HepG2 (cell line): ENCODE measurements around the gene NDOR1. TPM values are rescaled to one million over a fixed set of nuclear protein-coding genes. Genes with fewer than 3 reads are reported as not detected.
A peak's percentile ranks its signal among the peaks of the same experiment; 100 is the strongest.

Experiments
- AKAP8 ChIP-seq: sonication (generic); formaldehyde crosslinking; IDR thresholded peaks from 2 replicates; pipeline ENCODE4 v1.5.1; 2020; ENCODE audit warnings: mild to moderate bottlenecking, missing genetic modification reagents
- FOXC1 ChIP-seq: sonication (generic); formaldehyde crosslinking; IDR thresholded peaks from 2 replicates; pipeline ENCODE4 v1.8.0; 2022; ENCODE audit warnings: mild to moderate bottlenecking, missing genetic modification reagents, borderline replicate concordance
- HMG20B ChIP-seq: conservative IDR thresholded peaks from 2 replicates; pipeline ENCODE4 v1.6.1; 2016; ENCODE audit warnings: missing genetic modification reagents, missing compliant biosample characterization
- MNT ChIP-seq: fragments of 450-650 bp; IDR thresholded peaks from 2 replicates; pipeline ENCODE4 v1.6.1; 2016
- MTF2 ChIP-seq: sonication (generic); formaldehyde crosslinking; IDR thresholded peaks from 2 replicates; pipeline ENCODE4 v1.5.0; 2020; ENCODE audit warnings: missing genetic modification reagents, borderline replicate concordance
- THAP11 ChIP-seq: IDR thresholded peaks from 2 replicates; pipeline ENCODE4 v1.6.1; 2016; ENCODE audit warnings: missing biosample characterization, missing genetic modification reagents
- THAP9 ChIP-seq: sonication (generic); formaldehyde crosslinking; IDR thresholded peaks from 2 replicates; pipeline ENCODE4; 2020; ENCODE audit warnings: missing genetic modification reagents, mild to moderate bottlenecking, borderline replicate concordance
- U2AF2 ChIP-seq: fragments of 200-400 bp; formaldehyde crosslinking; IDR thresholded peaks from 2 replicates; pipeline ENCODE4 v1.6.1; 2017; ENCODE audit warnings: low read depth, mild to moderate bottlenecking, low read length
- XRCC5 ChIP-seq: fragments of 200-400 bp; formaldehyde crosslinking; optimal IDR thresholded peaks from 2 replicates; pipeline ENCODE3; 2017; ENCODE audit warnings: mild to moderate bottlenecking, low read length
- ZFP1 ChIP-seq: IDR thresholded peaks from 2 replicates; pipeline ENCODE4 v1.6.1; 2016
- ZNF317 ChIP-seq: sonication (generic); formaldehyde crosslinking; IDR thresholded peaks from 2 replicates; pipeline ENCODE4 v1.5.0; 2020; ENCODE audit warnings: mild to moderate bottlenecking, missing genetic modification reagents
- ZNF468 ChIP-seq: sonication (generic); formaldehyde crosslinking; IDR thresholded peaks from 2 replicates; pipeline ENCODE4 v1.8.0; 2022; ENCODE audit warnings: mild to moderate bottlenecking, moderate library complexity, missing genetic modification reagents
- ZNF598 ChIP-seq: sonication (generic); formaldehyde crosslinking; IDR thresholded peaks from 2 replicates; pipeline ENCODE4 v1.5.1; 2020; ENCODE audit warnings: mild to moderate bottlenecking, missing genetic modification reagents, borderline replicate concordance
- ZNF614 ChIP-seq: IDR thresholded peaks from 2 replicates; pipeline ENCODE4 v1.6.1; 2018; ENCODE audit warnings: missing biosample characterization, missing genetic modification reagents, inconsistent platforms, borderline replicate concordance
- polyA plus RNA-seq, 8 experiments: library from polyadenylated mRNA; depleted of rRNA in 3 of 8; stranded (reverse) in 7 of 8; unstranded in 1 of 8; fragments of >200 nt; fragmentation: Illumina TruSeq in 4 of 8; extraction: Trizol in 4 of 8; gene quantifications; 2 replicates each; pipeline versions ENCODE4 v1.2.1 to v1.2.3, GENCODE V29; 2011 to 2016; ENCODE audit warnings: low read depth in 4 of 8, missing spikeins in 1 of 8, mixed read lengths in 1 of 8; ENCODE audit not compliant: insufficient read depth in 1 of 8
- total RNA-seq, 5 experiments: library from RNA; depleted of rRNA; stranded (reverse); fragments of >200 nt; fragmentation: Illumina TruSeq; extraction: Trizol; gene quantifications; 2 replicates each; pipeline ENCODE4 v1.2.3, GENCODE V29; 2016; ENCODE audit warnings: low read depth in 1 of 5
- TF ChIP-seq, protein P1 (sequence below): sonication (generic); formaldehyde crosslinking; IDR thresholded peaks from 2 replicates; pipeline ENCODE4 v1.5.0; 2020; ENCODE audit warnings: missing genetic modification reagents
- TF ChIP-seq, protein P2 (sequence below): IDR thresholded peaks from 2 replicates; pipeline ENCODE4 v1.4.0; 2020; ENCODE audit warnings: mild to moderate bottlenecking, missing genetic modification reagents

Gene NDOR1
- total and polyA plus RNA-seq, 2 of the 13 experiments (the other 11 are each of a cell fraction or from before 2014, with no cell fraction given), result 3.6 to 8.7 TPM

DNA sequence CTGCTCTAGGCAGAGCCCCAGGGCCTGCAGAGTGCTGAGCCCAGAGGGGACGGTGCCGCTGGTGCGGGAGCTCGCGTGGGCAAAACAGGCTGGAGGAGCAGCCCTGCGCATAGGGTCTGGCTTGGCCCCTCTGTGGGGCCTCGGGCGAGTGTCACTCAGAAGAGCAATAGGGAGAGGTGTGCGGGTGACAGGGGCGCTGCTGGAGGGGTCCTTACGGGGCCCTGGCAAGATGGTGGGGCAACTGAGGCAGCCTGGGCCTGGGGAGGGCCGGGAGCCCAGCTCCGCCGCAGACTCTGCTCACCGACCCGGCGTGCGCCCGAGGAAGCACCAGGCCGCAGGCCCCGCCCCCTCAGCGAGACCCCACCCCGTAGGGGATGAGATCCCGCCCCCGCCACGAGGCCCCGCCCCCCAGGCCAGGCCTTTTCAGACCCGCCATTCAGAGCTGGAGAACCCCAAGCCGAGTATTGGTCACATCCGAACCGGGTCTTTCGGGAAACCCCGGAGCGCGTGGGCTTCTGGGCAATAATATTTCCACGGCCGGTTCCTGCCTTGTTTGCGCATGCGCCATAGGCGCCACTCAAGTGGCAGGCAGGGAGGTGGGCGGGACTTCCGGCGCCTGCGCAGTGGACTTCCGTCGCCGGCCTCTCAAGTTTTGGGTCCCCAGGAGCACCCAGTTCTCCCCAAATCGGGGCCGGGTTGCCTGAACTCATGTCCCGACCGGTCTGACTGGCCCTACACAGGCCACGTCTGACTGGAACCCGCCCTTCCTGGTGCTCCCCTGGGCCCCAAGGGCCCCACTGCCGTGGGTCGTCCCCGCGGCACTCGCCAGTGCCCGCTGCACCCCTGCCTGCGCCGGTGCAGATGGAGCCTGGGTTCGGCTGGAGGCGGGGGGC lies 17.8 kb downstream of the NDOR1 start (continued):
- TF ChIP-seq, protein P1, sequence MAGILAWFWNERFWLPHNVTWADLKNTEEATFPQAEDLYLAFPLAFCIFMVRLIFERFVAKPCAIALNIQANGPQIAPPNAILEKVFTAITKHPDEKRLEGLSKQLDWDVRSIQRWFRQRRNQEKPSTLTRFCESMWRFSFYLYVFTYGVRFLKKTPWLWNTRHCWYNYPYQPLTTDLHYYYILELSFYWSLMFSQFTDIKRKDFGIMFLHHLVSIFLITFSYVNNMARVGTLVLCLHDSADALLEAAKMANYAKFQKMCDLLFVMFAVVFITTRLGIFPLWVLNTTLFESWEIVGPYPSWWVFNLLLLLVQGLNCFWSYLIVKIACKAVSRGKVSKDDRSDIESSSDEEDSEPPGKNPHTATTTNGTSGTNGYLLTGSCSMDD (CRISPR knock-in tag), result no peak
- TF ChIP-seq THAP9 (CRISPR knock-in tag) (peak; percentile 50; the same call in 1 of the 2 replicates), ZNF317 (CRISPR knock-in tag) (no peak), ZNF598 (no peak), HMG20B (CRISPR knock-in tag) (no peak), XRCC5 (peak; percentile 34), MNT (peak; percentile 39; the same call in 1 of the 2 replicates), ZFP1 (CRISPR knock-in tag) (no peak), ZNF614 (CRISPR knock-in tag) (no peak), THAP11 (CRISPR knock-in tag) (peak; percentile 87), U2AF2 (no peak), AKAP8 (CRISPR knock-in tag) (peak; percentile 79), MTF2 (CRISPR knock-in tag) (no peak), ZNF468 (CRISPR knock-in tag) (no peak), FOXC1 (CRISPR knock-in tag) (no peak)
- TF ChIP-seq, protein P2, sequence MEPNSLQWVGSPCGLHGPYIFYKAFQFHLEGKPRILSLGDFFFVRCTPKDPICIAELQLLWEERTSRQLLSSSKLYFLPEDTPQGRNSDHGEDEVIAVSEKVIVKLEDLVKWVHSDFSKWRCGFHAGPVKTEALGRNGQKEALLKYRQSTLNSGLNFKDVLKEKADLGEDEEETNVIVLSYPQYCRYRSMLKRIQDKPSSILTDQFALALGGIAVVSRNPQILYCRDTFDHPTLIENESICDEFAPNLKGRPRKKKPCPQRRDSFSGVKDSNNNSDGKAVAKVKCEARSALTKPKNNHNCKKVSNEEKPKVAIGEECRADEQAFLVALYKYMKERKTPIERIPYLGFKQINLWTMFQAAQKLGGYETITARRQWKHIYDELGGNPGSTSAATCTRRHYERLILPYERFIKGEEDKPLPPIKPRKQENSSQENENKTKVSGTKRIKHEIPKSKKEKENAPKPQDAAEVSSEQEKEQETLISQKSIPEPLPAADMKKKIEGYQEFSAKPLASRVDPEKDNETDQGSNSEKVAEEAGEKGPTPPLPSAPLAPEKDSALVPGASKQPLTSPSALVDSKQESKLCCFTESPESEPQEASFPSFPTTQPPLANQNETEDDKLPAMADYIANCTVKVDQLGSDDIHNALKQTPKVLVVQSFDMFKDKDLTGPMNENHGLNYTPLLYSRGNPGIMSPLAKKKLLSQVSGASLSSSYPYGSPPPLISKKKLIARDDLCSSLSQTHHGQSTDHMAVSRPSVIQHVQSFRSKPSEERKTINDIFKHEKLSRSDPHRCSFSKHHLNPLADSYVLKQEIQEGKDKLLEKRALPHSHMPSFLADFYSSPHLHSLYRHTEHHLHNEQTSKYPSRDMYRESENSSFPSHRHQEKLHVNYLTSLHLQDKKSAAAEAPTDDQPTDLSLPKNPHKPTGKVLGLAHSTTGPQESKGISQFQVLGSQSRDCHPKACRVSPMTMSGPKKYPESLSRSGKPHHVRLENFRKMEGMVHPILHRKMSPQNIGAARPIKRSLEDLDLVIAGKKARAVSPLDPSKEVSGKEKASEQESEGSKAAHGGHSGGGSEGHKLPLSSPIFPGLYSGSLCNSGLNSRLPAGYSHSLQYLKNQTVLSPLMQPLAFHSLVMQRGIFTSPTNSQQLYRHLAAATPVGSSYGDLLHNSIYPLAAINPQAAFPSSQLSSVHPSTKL (CRISPR knock-in tag), result no peak
